GM18909 (cell line): ENCODE results near the gene MAPK8IP3.
"Not testable (repeated sequence)": the region's sequence is repeated elsewhere in the genome, so short reads cannot be mapped to it uniquely, and the experiment has no call there.

Experiments
- ATAC-seq: cut with Tn5 transposase; IDR thresholded peaks from one replicate; pipeline ENCODE4 v1.9.1; 2021; ENCODE audit warnings: mild to moderate bottlenecking; ENCODE audit not compliant: unreplicated experiment, poor library complexity

MAPK8IP3 gene

GRCh38 chr16:1794908-1795666, 89.1 kb downstream of the MAPK8IP3 start:
- no peak for ATAC-seq

GRCh38 chr16:1799263-1799662, 93.3 kb downstream of the MAPK8IP3 start:
- ATAC-seq = not testable (repeated sequence)

GRCh38 chr16:1800701-1801100, 94.7 kb downstream of the MAPK8IP3 start:
- ATAC-seq = no peak

GRCh38 chr16:1807626-1808025, 101.6 kb downstream of the MAPK8IP3 start:
- ATAC-seq = no peak

GRCh38 chr16:1808691-1809090, 102.7 kb downstream of the MAPK8IP3 start:
- no peak for ATAC-seq

- no peak for ATAC-seq
These were observed 103.3 kb downstream of the MAPK8IP3 start for GRCh38 chr16:1809281-1809801.

GRCh38 chr16:1810106-1810505, 104.1 kb downstream of the MAPK8IP3 start:
- ATAC-seq = no peak

GRCh38 chr16:1810536-1810935, 104.5 kb downstream of the MAPK8IP3 start:
- ATAC-seq = no peak

GRCh38 chr16:1812732-1813163, 106.8 kb downstream of the MAPK8IP3 start:
- no peak for ATAC-seq

GRCh38 chr16:1815461-1815860, 109.5 kb downstream of the MAPK8IP3 start:
- ATAC-seq = no peak

- ATAC-seq = no peak
These were observed 110.6 kb downstream of the MAPK8IP3 start for GRCh38 chr16:1816396-1817275.

- no peak for ATAC-seq
These were observed 111.2 kb downstream of the MAPK8IP3 start for GRCh38 chr16:1817276-1817589.

GRCh38 chr16:1817716-1818115, 111.7 kb downstream of the MAPK8IP3 start:
- ATAC-seq = no peak

- ATAC-seq = no peak
These were observed 112.3 kb downstream of the MAPK8IP3 start for GRCh38 chr16:1818204-1818872.

GRCh38 chr16:1818873-1819525, 113.0 kb downstream of the MAPK8IP3 start:
- no peak for ATAC-seq

- no peak for ATAC-seq
These were observed 113.6 kb downstream of the MAPK8IP3 start for GRCh38 chr16:1819611-1820010.
